IMR-90 (cell line): ENCODE data around the gene ATP4A.

Source experiments
- BHLHE40 ChIP-seq: fragments of 150-350 bp; IDR thresholded peaks from 2 replicates; pipeline ENCODE4 v1.6.1; 2016; ENCODE audit warnings: mild to moderate bottlenecking, low read depth, low read length
- CHD1 ChIP-seq: IDR thresholded peaks from 2 replicates; pipeline ENCODE4 v1.6.1; 2012; ENCODE audit warnings: low read depth, low read length, improper control_type of control experiment
- FOS ChIP-seq: fragments of 150-350 bp; IDR thresholded peaks from 2 replicates; pipeline ENCODE4 v1.6.1; 2016; ENCODE audit warnings: low read depth, low read length
- MXI1 ChIP-seq: IDR thresholded peaks from 2 replicates; pipeline ENCODE4 v1.6.1; 2012; ENCODE audit warnings: low read depth, mild to moderate bottlenecking, low read length, moderate library complexity, borderline replicate concordance
- NFE2L2 ChIP-seq: fragments of 150-350 bp; IDR thresholded peaks from 2 replicates; pipeline ENCODE4 v1.6.1; 2016; ENCODE audit warnings: low read depth, mild to moderate bottlenecking, low read length
- POLR2A ChIP-seq: IDR thresholded peaks from 2 replicates; pipeline ENCODE4 v1.6.1; 2012; ENCODE audit warnings: mild to moderate bottlenecking, low read depth, low read length
- SMC3 ChIP-seq: fragments of 150-350 bp; IDR thresholded peaks from 2 replicates; pipeline ENCODE4 v1.6.1; 2016; ENCODE audit warnings: low read depth, mild to moderate bottlenecking, antibody characterized with exemption, low read length, moderate library complexity
- TF ChIP-seq, protein P1 (sequence below): conservative IDR thresholded peaks from 2 replicates; pipeline ENCODE4 v1.5.1; 2012; ENCODE audit warnings: mild to moderate bottlenecking, low read depth, low read length, improper control_type of control experiment
- TF ChIP-seq, protein P2 (sequence below): fragments of 150-350 bp; IDR thresholded peaks from 2 replicates; pipeline ENCODE4 v1.6.1; 2016; ENCODE audit warnings: low read depth, mild to moderate bottlenecking, low read length, moderate library complexity, borderline replicate concordance
- TF ChIP-seq, protein P3 (sequence below): fragments of 150-350 bp; IDR thresholded peaks from 2 replicates; pipeline ENCODE4 v1.6.1; 2017; ENCODE audit warnings: mild to moderate bottlenecking, antibody characterized with exemption, low read length, low read depth

DNA sequence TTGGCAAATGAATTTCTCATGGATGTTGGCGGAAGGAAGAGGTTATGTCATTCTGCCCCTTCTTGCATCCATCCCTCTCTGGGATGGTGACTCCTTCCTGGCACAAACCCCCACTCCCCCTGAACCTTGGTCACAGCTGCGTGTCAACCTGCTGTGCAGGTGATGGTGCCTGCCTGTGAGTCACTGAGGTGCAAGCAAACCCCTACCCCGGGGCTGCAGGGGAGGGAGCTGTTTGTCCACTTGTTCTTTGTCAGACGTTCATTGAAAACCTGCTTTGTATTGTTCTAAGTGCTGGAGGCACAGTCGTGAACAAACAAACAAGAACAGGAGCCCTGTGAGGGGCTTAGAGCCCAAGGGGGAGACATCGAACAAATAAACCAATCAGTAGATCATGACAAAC lies 32.2 kb downstream of the ATP4A start:
- TF ChIP-seq, protein P1, sequence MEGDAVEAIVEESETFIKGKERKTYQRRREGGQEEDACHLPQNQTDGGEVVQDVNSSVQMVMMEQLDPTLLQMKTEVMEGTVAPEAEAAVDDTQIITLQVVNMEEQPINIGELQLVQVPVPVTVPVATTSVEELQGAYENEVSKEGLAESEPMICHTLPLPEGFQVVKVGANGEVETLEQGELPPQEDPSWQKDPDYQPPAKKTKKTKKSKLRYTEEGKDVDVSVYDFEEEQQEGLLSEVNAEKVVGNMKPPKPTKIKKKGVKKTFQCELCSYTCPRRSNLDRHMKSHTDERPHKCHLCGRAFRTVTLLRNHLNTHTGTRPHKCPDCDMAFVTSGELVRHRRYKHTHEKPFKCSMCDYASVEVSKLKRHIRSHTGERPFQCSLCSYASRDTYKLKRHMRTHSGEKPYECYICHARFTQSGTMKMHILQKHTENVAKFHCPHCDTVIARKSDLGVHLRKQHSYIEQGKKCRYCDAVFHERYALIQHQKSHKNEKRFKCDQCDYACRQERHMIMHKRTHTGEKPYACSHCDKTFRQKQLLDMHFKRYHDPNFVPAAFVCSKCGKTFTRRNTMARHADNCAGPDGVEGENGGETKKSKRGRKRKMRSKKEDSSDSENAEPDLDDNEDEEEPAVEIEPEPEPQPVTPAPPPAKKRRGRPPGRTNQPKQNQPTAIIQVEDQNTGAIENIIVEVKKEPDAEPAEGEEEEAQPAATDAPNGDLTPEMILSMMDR: no peak
- TF ChIP-seq POLR2A (no peak), FOS (no peak), BHLHE40 (no peak), SMC3 (no peak), CHD1 (no peak), MXI1 (no peak), NFE2L2 (no peak)
- TF ChIP-seq, protein P2, sequence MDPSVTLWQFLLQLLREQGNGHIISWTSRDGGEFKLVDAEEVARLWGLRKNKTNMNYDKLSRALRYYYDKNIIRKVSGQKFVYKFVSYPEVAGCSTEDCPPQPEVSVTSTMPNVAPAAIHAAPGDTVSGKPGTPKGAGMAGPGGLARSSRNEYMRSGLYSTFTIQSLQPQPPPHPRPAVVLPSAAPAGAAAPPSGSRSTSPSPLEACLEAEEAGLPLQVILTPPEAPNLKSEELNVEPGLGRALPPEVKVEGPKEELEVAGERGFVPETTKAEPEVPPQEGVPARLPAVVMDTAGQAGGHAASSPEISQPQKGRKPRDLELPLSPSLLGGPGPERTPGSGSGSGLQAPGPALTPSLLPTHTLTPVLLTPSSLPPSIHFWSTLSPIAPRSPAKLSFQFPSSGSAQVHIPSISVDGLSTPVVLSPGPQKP: no peak
- TF ChIP-seq, protein P3, sequence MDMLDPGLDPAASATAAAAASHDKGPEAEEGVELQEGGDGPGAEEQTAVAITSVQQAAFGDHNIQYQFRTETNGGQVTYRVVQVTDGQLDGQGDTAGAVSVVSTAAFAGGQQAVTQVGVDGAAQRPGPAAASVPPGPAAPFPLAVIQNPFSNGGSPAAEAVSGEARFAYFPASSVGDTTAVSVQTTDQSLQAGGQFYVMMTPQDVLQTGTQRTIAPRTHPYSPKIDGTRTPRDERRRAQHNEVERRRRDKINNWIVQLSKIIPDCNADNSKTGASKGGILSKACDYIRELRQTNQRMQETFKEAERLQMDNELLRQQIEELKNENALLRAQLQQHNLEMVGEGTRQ: no peak
